Ishikawa (cell line): ENCODE data around the gene COPA.

ENCODE experiments used
- CEBPB ChIP-seq: IDR thresholded peaks from 2 replicates; pipeline ENCODE4 v1.6.1; 2012
- CREB1 ChIP-seq: IDR thresholded peaks from 2 replicates; pipeline ENCODE4 v1.6.1; 2012; ENCODE audit warnings: low read depth
- EGR1 ChIP-seq: IDR thresholded peaks from 2 replicates; pipeline ENCODE4 v1.6.1; 2012
- EP300 ChIP-seq: IDR thresholded peaks from 2 replicates; pipeline ENCODE4 v1.6.1; 2012; ENCODE audit warnings: borderline replicate concordance
- FOXM1 ChIP-seq: IDR thresholded peaks from 2 replicates; pipeline ENCODE4 v1.6.1; 2012; ENCODE audit warnings: low read depth, borderline replicate concordance
- MAX ChIP-seq: IDR thresholded peaks from 2 replicates; pipeline ENCODE4 v1.6.1; 2012
- NFIC ChIP-seq: IDR thresholded peaks from 2 replicates; pipeline ENCODE4 v1.6.1; 2012
- RAD21 ChIP-seq: IDR thresholded peaks from 2 replicates; pipeline ENCODE4 v1.6.1; 2012; ENCODE audit warnings: low read depth
- REST ChIP-seq: IDR thresholded peaks from 2 replicates; pipeline ENCODE4 v1.6.1; 2012; ENCODE audit warnings: low read depth, mild to moderate bottlenecking
- TAF1 ChIP-seq: IDR thresholded peaks from 2 replicates; pipeline ENCODE4 v1.6.1; 2012; ENCODE audit warnings: low read depth, mild to moderate bottlenecking
- TCF12 ChIP-seq: IDR thresholded peaks from 2 replicates; pipeline ENCODE4 v1.6.1; 2012; ENCODE audit warnings: low read depth
- TEAD4 ChIP-seq: IDR thresholded peaks from 2 replicates; pipeline ENCODE4 v1.6.1; 2012
- USF1 ChIP-seq: IDR thresholded peaks from 2 replicates; pipeline ENCODE4 v1.6.1; 2012
- YY1 ChIP-seq: IDR thresholded peaks from 2 replicates; pipeline ENCODE4 v1.6.1; 2012; ENCODE audit warnings: low read depth
- ZBTB7A ChIP-seq: IDR thresholded peaks from 2 replicates; pipeline ENCODE4 v1.6.1; 2012; ENCODE audit warnings: low read depth

COPA gene

GRCh38 chr1:160338580-160338979 is 4.5 kb downstream of the COPA start:
- TF ChIP-seq TAF1 (no peak), REST (no peak), TCF12 (no peak)

- no peak for TF ChIP-seq YY1
- TF ChIP-seq NFIC: no peak
- TF ChIP-seq RAD21: no peak
- TF ChIP-seq REST: no peak
- TF ChIP-seq MAX: no peak
- TF ChIP-seq TAF1: no peak
- TF ChIP-seq CEBPB: no peak
- no peak for TF ChIP-seq TEAD4
- no peak for TF ChIP-seq EGR1
- TF ChIP-seq USF1: no peak
- no peak for TF ChIP-seq TCF12
- TF ChIP-seq CREB1: no peak
- no peak for TF ChIP-seq EP300
- TF ChIP-seq FOXM1: no peak
- TF ChIP-seq ZBTB7A: no peak
Measured at GRCh38 chr1:160332516-160332915, 10.5 kb downstream of the COPA start.

GRCh38 chr1:160330119-160330518 is 12.9 kb downstream of the COPA start:
- TF ChIP-seq REST (no peak), YY1 (no peak), TAF1 (no peak), EGR1 (no peak)

GRCh38 chr1:160328184-160328583 is 14.9 kb downstream of the COPA start:
- no peak for TF ChIP-seq RAD21
- no peak for TF ChIP-seq CREB1
- no peak for TF ChIP-seq EP300

- TF ChIP-seq CEBPB: no peak
- TF ChIP-seq TEAD4: no peak
- no peak for TF ChIP-seq EP300
- no peak for TF ChIP-seq USF1
- TF ChIP-seq REST: no peak
- TF ChIP-seq EGR1: no peak
- no peak for TF ChIP-seq RAD21
- TF ChIP-seq NFIC: no peak
- no peak for TF ChIP-seq MAX
- TF ChIP-seq CREB1: no peak
- TF ChIP-seq TAF1: no peak
- no peak for TF ChIP-seq ZBTB7A
- no peak for TF ChIP-seq TCF12
- no peak for TF ChIP-seq FOXM1
- no peak for TF ChIP-seq YY1
Measured at GRCh38 chr1:160326418-160326817, 16.6 kb downstream of the COPA start.
